HUES64 (cell line): ENCODE results near the gene DPCD.

ENCODE experiments used
- H3K27ac ChIP-seq: 2 replicates; pipeline ENCODE4 v1.7.0; 2013; ENCODE audit warnings: low read depth, low read length, inconsistent platforms
- H3K27me3 ChIP-seq: 2 replicates; pipeline ENCODE4 v1.6.1; 2013; ENCODE audit warnings: mild to moderate bottlenecking, low read length; ENCODE audit not compliant: insufficient read depth
- H3K36me3 ChIP-seq: 2 replicates; pipeline ENCODE4 v1.6.1; 2013; ENCODE audit warnings: mild to moderate bottlenecking, low read length; ENCODE audit not compliant: insufficient read depth
- H3K4me1 ChIP-seq: 2 replicates; pipeline ENCODE4 v1.6.1; 2013; ENCODE audit warnings: mild to moderate bottlenecking, low read length, moderate library complexity; ENCODE audit not compliant: insufficient read depth
- H3K4me3 ChIP-seq: 2 replicates; pipeline ENCODE4 v1.5.1; 2013; ENCODE audit warnings: mild to moderate bottlenecking, low read length, moderate library complexity
- H3K9ac ChIP-seq: 2 replicates; pipeline ENCODE4 v1.6.1; 2013; ENCODE audit warnings: mild to moderate bottlenecking, low read depth, low read length
- H3K9me3 ChIP-seq: 2 replicates; pipeline ENCODE4 v1.6.1; 2013; ENCODE audit warnings: low read depth, low read length; ENCODE audit not compliant: insufficient read depth
- WGBS: fragments of 150-250, 120-280 bp; methylation state at CpG from one replicate; pipeline ENCODE4 v1.1.7; 2013; ENCODE audit warnings: missing lambda C conversion rate; 5-methylcytosine and 5-hydroxymethylcytosine counted together

DPCD gene

DNA sequence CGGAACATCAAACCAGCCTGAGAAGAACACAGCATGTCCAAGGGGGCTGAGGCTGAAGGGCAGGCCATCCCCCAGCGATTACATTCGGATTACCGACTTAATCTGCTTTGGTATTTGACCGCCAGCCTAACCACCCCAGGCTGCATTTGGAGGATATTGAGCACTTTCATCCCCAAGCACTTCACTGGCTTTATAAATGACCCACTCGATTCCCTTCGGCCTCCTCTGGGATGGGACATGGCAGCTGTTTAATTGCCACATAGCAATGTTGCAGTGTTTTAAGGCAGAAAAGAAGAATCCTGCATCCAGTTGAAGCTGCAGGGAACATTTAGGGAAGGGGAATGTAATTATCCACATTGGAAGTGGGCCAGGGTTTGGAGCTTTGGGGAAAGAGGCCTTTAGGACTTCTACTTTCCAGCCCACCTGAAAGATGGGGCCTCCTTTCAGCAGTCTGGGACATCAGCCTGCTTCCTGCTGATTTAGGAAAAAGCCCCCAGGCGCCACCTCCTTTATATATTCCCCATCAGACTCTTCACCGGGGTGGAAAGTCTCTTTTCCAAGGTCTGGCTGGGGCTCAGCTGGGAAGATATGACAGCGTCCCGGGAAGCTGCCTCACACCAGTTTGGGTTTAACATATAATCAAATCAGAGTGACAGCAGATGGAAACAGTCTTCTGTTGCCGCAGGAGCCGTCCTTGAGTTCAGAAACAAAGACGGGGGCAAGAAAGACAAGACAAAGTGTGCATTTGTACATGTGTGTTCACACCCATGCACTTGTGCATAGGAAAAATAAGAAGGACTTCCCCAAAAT, 9.2 kb downstream of the DPCD start:
- Histone ChIP-seq H3K4me1 (peaks cover 12% of the 10 kb centered on the region; the same call in 1 of the 2 replicates), H3K9ac (no peak overlapping the region), H3K27ac (no peak overlapping the region), H3K36me3 (no peaks in the 10 kb centered on the region), H3K9me3 (no peaks in the 10 kb centered on the region), H3K4me3 (no peak overlapping the region), H3K27me3 (no peaks in the 10 kb centered on the region; the same call in 1 of the 2 replicates)
- 64% methylated on average over 14 of the region's 14 CpGs for WGBS

DNA sequence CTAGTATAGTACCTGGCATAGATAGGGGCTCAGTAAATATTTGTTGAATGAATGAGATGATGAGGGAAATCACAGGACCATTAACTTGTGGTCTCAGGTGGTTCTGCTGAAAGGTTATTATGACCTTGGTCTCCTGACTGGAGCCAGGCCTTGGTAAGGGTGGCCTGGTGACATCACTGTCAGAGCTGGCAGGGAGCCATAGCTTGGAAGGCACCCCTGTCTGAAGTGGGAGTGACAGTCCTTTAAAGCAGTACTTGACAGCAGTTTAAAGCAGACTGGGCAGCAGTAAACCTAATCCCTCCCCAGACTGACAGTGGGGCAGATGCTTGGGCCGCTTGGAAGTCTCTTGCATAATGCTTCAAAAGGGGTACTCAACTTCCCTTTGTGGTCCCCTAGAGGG, 13.4 kb downstream of the DPCD start:
- no peak overlapping the region for H3K4me3 ChIP-seq
- no peaks in the 10 kb centered on the region for H3K27me3 ChIP-seq
- H3K9me3 ChIP-seq, result no peaks in the 10 kb centered on the region
- 52% methylated on average over 1 of the region's 1 CpG for WGBS
- peaks cover 12% of the 10 kb centered on the region; the same call in 1 of the 2 replicates for H3K4me1 ChIP-seq
- H3K27ac ChIP-seq, result no peak overlapping the region
- no peak overlapping the region for H3K9ac ChIP-seq
- no peaks in the 10 kb centered on the region for H3K36me3 ChIP-seq

DNA sequence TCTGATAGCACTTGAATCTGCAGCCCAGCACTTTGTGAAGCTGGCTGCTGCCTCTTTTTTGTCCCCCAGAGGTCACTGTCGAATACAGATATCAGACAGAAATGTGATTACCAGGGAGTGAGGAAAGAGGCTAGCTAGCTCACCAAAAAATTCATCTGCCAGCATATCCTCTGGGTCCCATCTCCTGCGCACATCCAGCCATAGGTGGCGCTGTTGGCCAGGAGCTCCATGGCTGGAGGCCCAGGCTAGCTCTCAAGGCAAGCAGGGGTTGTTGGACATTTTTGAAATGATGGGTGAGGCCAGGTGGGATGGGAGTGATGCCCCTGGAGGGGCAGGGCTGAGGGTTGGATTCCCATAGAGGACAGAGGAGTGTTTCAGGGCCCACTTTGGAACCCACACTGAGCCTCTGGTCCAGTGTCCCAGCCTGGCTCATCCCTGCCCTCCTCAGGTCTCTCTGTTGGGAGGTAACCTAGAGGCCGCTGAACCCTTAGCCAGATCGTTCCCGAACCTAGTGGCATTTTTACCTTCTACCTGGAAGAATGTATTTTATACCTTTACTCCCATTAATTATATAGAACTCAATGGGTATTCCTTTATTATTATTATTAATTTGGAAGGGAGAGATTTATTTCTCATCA, 14.8 kb downstream of the DPCD start:
- Histone ChIP-seq H3K27me3 (no peaks in the 10 kb centered on the region), H3K27ac (no peak overlapping the region), H3K4me1 (peaks cover 11% of the 10 kb centered on the region; the same call in 1 of the 2 replicates), H3K4me3 (no peak overlapping the region), H3K9me3 (no peaks in the 10 kb centered on the region), H3K9ac (no peak overlapping the region), H3K36me3 (no peaks in the 10 kb centered on the region)
- 39% methylated on average over 6 of the region's 6 CpGs for WGBS

DNA sequence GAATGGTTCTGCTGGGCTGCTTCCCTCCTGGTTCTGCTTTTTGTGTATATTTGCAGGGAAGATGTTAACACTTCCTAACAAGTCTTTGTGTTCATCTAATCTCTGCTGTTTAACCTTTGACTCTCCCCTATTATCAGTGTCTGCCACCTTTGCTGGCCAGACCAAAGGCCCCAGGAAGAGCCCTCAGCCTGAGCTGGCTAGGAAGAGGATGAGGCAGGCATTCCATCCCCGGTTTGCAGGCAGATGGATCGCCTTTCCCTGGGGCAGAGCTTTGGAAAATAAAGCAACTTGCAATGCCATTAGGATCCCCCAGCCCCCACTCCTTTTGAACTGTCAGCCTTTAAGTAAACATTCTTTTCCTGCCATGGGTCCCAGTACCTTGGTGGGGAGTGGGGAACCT, 19.0 kb downstream of the DPCD start:
- no peak overlapping the region for H3K9ac ChIP-seq

DNA sequence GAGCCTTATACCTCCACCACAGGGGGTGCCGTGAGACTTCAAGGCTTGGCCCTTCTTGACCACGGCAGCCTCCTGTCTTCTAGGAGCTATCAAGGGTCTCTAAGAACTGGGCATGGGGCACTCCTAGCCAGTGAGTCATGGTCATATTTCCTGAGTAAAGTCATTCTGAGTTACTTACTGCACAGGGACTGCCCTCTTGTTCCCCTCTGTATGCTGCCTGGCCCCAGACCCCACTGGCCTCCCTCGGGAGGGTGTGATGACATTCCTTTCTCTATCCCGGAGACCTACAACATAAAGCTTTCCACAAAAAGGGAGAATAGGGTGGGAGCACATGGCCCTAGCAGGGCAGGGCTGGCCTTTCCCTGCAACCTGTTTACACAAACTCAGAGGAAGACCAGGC, 21.4 kb downstream of the DPCD start:
- WGBS, result 90% methylated on average over 4 of the region's 4 CpGs
- Histone ChIP-seq H3K4me1 (peaks cover 20% of the 10 kb centered on the region), H3K9me3 (no peaks in the 10 kb centered on the region), H3K36me3 (peaks cover 26% of the 10 kb centered on the region; the same call in 1 of the 2 replicates), H3K27me3 (no peaks in the 10 kb centered on the region), H3K9ac (no peak overlapping the region), H3K4me3 (no peak overlapping the region), H3K27ac (no peak overlapping the region)

More for the DNA sequence above, 19.0 kb downstream of the DPCD start:
- H3K9me3 ChIP-seq, result no peaks in the 10 kb centered on the region
- H3K27ac ChIP-seq, result peak overlapping the region; percentile 31; the same call in 1 of the 2 replicates
- 10% methylated on average over 2 of the region's 2 CpGs for WGBS
- peaks cover 25% of the 10 kb centered on the region; the same call in 1 of the 2 replicates for H3K36me3 ChIP-seq
- H3K4me1 ChIP-seq, result peaks cover 13% of the 10 kb centered on the region; the same call in 1 of the 2 replicates
- no peak overlapping the region for H3K4me3 ChIP-seq
- H3K27me3 ChIP-seq, result no peaks in the 10 kb centered on the region

DNA sequence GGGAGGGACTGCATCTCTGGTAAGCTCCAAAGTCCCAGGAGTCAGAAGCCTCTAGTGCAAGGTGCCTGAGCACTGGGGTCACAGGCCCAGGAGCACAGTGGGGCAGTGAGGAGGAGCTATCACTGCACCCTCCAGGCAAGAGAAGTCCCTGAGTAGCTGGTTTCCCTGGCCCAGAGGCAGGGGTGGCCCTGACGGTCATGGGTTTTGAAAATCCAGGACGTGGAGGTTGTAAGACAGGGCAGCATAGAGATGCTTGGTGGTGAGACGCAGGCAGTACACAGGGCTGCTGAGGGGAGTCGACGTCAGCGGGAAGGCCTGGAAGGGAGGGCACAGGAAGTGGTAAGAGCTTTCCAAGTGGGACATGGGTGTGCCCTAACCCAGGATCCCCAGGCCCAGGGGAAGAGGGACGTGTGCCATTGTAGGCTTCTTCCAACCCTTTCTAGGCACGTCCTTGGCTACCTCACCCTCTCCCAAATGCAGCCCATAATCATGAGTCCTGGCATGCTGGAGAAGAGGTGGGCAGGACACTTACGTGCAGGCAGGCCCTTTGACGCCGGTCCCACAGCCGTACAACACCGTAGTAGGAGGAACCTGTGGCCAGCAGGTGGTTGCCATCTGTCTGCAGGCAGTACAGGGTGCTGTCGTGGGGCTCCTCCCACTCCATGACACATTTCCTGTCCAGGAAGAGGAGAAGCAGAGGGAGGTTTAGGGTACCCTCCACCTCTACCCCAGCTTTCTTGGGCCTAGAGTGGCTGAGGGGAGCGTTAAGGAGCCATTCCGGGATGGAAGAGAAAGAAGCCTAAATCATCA, 23.2 kb downstream of the DPCD start:
- Histone ChIP-seq H3K4me3 (no peak overlapping the region), H3K27ac (no peak overlapping the region), H3K36me3 (peaks cover 26% of the 10 kb centered on the region; the same call in 1 of the 2 replicates), H3K9ac (no peak overlapping the region), H3K9me3 (no peaks in the 10 kb centered on the region), H3K4me1 (peaks cover 32% of the 10 kb centered on the region), H3K27me3 (no peaks in the 10 kb centered on the region)
- WGBS, result 93% methylated on average over 15 of the region's 16 CpGs

DNA sequence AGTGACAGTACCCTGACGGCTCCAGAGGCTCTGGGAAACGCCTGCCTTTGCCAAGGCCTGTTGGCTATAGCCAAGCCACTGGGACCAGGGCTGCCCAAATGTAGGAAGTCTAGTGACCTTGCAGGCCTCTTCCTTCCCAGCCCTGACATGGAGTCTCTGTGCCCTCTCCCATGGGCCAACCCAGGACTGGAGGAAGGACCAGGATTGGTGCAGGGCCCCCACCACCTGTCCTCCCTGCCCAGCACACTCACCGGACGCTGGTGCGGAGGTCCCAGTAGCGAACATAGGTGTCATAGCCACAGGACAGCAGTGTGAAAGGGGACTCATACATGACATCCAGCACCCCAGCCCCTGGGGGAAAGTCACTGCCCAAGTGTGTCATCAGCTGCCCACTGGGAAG, 24.0 kb downstream of the DPCD start:
- WGBS, result 96% methylated on average over 6 of the region's 6 CpGs
- no peaks in the 10 kb centered on the region for H3K27me3 ChIP-seq

DNA sequence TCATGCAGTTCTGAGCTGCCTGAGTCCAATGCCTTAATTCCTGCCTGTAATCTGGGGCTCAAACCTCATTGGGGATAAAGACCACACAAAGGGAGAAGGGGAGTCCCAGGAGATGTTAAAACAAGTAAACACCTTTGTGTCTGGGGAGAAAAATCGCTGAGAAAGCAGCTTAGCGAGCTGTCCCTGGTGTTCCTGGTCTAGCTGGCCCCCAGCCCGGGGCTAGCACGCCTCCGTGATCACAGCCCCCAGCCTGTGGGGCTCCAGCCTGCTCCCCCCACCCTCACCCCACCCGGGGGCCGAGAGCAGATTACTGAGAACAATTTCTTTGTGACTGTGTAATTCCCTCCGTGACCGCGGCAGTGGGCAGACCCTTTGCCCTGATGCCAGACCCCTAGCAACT, 24.8 kb downstream of the DPCD start:
- peaks cover 21% of the 10 kb centered on the region for H3K4me1 ChIP-seq
- H3K9ac ChIP-seq, result no peak overlapping the region
- H3K4me3 ChIP-seq, result no peak overlapping the region
- no peak overlapping the region for H3K27ac ChIP-seq
- 94% methylated on average over 10 of the region's 10 CpGs for WGBS
- H3K9me3 ChIP-seq, result no peaks in the 10 kb centered on the region
- peaks cover 26% of the 10 kb centered on the region; the same call in 1 of the 2 replicates for H3K36me3 ChIP-seq
- H3K27me3 ChIP-seq, result no peaks in the 10 kb centered on the region

More for the DNA sequence above, 24.0 kb downstream of the DPCD start:
- Histone ChIP-seq H3K9ac (no peak overlapping the region), H3K36me3 (peaks cover 26% of the 10 kb centered on the region; the same call in 1 of the 2 replicates), H3K9me3 (no peaks in the 10 kb centered on the region), H3K4me3 (no peak overlapping the region), H3K27ac (no peak overlapping the region), H3K4me1 (peaks cover 28% of the 10 kb centered on the region)

DNA sequence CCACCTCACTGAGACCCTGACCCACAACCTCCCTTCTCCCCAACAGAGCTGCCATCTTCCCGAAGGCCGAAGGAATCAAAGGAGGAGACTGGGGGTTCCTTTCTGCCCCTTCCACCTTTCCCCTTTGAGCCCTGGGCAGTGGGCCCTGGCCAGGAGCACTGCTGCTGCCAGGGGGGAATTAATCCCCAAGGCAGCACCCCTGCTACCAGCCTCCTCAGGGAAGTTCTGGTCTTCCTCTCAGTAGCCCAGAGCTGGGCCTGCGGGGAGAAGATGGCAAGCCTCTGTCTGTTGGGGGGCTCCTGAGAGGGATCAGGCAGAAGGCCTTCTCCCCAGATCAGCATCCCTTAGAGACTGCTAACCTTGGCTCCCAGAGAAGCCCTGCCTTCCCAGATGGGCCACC, 25.5 kb downstream of the DPCD start:
- no peak overlapping the region for H3K4me3 ChIP-seq
- no peak overlapping the region for H3K27ac ChIP-seq
- H3K4me1 ChIP-seq, result peaks cover 19% of the 10 kb centered on the region
- no peaks in the 10 kb centered on the region for H3K9me3 ChIP-seq
- H3K9ac ChIP-seq, result no peak overlapping the region
- no peaks in the 10 kb centered on the region for H3K27me3 ChIP-seq
- peaks cover 26% of the 10 kb centered on the region; the same call in 1 of the 2 replicates for H3K36me3 ChIP-seq
- 93% methylated on average over 3 of the region's 3 CpGs for WGBS

DNA sequence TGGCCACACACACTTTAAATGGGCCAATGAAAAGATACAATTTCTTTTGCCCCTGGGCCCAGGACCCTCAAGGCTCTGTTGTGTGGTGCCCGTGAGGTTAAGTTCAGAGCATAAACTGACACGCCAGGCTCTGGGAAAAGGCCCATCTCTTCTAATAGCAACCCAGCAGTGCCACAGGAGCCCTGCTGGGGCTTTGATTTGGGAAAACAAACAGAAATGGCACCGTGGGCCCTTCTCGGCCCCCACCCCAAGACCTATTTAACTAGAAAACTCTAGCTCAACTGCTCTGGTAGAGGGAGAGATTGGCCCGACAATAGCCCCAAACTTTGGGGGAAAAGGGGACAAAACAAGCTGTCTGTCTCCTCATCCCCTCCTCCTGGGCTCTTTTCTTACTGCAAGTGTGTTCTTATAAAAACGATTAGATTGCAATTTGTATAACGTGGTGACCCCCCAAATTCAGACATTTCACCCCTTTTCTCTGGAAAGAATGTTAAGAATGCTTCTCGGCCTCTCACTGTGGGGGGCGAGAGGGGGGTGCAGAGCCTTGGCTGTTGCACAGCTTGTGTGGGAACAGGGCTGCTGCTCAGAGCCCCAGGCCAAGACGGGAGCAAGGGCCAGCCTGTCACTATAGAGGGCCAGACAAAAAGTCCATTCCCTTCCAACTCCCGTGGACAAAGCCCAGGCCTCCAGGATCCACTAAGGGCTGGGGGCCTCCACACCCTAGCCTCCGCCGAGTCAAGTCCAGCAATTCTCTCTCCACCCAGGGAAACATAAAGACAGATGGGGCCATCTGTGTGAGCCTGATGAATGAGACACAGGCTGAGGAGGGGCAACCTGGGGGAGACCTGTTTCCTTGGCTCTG, 26.8 kb downstream of the DPCD start:
- Histone ChIP-seq H3K9ac (no peak overlapping the region), H3K27me3 (no peaks in the 10 kb centered on the region), H3K4me1 (peaks cover 19% of the 10 kb centered on the region), H3K4me3 (no peak overlapping the region), H3K36me3 (peaks cover 14% of the 10 kb centered on the region; the same call in 1 of the 2 replicates), H3K9me3 (no peaks in the 10 kb centered on the region), H3K27ac (peak overlapping the region; percentile 59; the same call in 1 of the 2 replicates)
- WGBS, result 51% methylated on average over 12 of the region's 13 CpGs
